DOHH2 (cell line): ENCODE data around the gene PHB1.
"Not testable (repeated sequence)": the region's sequence is repeated elsewhere in the genome, so short reads cannot be mapped to it uniquely, and the experiment has no call there.

ENCODE experiments used
- H3F3A ChIP-seq: fragments of 200-600 bp; sonication (generic), shearing (Covaris generic); 2 replicates; pipeline ENCODE4 v1.6.0; 2016; ENCODE audit warnings: antibody characterized with exemption, mild to moderate bottlenecking; ENCODE audit not compliant: control insufficient read depth, insufficient read depth
- H3K27ac ChIP-seq: fragments of 200-600 bp; sonication (generic); 2 replicates; pipeline ENCODE4 v1.5.1; 2014; ENCODE audit warnings: low read depth, mild to moderate bottlenecking, low read length, moderate library complexity
- H3K27me3 ChIP-seq: fragments of 200-600 bp; sonication (generic); 2 replicates; pipeline ENCODE4 v1.6.1; 2014; ENCODE audit warnings: mild to moderate bottlenecking, low read length, mixed read lengths; ENCODE audit not compliant: control insufficient read depth
- H3K36me3 ChIP-seq: fragments of 200-600 bp; sonication (generic); 2 replicates; pipeline ENCODE4 v1.6.1; 2014; ENCODE audit warnings: mild to moderate bottlenecking, low read length, moderate library complexity, mixed read lengths; ENCODE audit not compliant: control insufficient read depth
- H3K4me1 ChIP-seq: fragments of 200-600 bp; sonication (generic); 2 replicates; pipeline ENCODE4 v1.6.1; 2014; ENCODE audit warnings: mild to moderate bottlenecking, low read length, mixed read lengths; ENCODE audit not compliant: control insufficient read depth
- H3K4me2 ChIP-seq: fragments of 200-600 bp; sonication (generic); 2 replicates; pipeline ENCODE4 v1.6.0; 2014; ENCODE audit warnings: mild to moderate bottlenecking, low read length, moderate library complexity
- H3K4me3 ChIP-seq: fragments of 200-600 bp; sonication (generic); 2 replicates; pipeline ENCODE4 v1.5.1; 2014; ENCODE audit warnings: mild to moderate bottlenecking, low read length, mixed read lengths
- H3K79me2 ChIP-seq: fragments of 200-600 bp; sonication (generic); 2 replicates; pipeline ENCODE4 v1.6.1; 2014; ENCODE audit warnings: mild to moderate bottlenecking, low read length, mixed read lengths; ENCODE audit not compliant: control insufficient read depth
- H3K9me2 ChIP-seq: fragments of 200-600 bp; sonication (generic); replicated peaks from 2 replicates; pipeline ENCODE4 v1.6.1; 2014; ENCODE audit warnings: mild to moderate bottlenecking, low read length, mixed read lengths; ENCODE audit not compliant: control insufficient read depth
- H3K9me3 ChIP-seq: fragments of 200-600 bp; sonication (generic); 2 replicates; pipeline ENCODE4 v1.6.1; 2014; ENCODE audit warnings: antibody characterized with exemption, low read length, mixed read lengths; ENCODE audit not compliant: control insufficient read depth, insufficient read depth
- H4K20me1 ChIP-seq: fragments of 200-600 bp; sonication (generic); 2 replicates; pipeline ENCODE4 v1.6.0; 2014; ENCODE audit warnings: low read depth, mild to moderate bottlenecking, antibody characterized with exemption, low read length, moderate library complexity; ENCODE audit not compliant: control insufficient read depth, insufficient read depth
- EZH2phosphoT487 ChIP-seq: fragments of 200-600 bp; sonication (generic); IDR thresholded peaks from 2 replicates; pipeline ENCODE4 v1.6.1; 2017; ENCODE audit warnings: borderline replicate concordance, mild to moderate bottlenecking, antibody characterized with exemption, low read length, moderate library complexity, mixed read lengths
- TF ChIP-seq, protein P1 (sequence below): fragments of 200-600 bp; sonication (generic); IDR thresholded peaks from one replicate; pipeline ENCODE4 v1.5.1; 2014; ENCODE audit warnings: antibody characterized with exemption, mild to moderate bottlenecking, low read depth, low read length; ENCODE audit not compliant: poor library complexity, severe bottlenecking

PHB1 gene

DNA sequence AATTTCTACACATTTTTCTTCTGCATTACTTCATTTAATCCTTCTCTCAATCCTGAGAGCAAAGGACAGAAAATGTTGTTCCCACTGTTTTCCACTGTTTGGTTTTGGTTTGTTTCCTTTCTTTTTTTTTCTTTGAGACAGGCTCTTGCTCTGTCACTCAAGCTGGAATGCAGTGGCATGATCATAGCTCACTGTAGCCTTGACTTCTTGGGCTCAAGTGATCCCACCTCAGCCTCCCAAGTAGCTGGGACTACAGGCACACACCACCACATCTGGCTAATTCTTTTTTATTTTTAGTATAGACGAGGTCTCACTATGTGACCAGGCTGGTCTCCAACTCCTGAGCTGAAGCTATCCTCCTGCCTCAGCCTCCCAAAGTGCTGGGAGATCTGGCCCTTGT lies 45.6 kb downstream of the PHB1 start:
- H3K27ac ChIP-seq, result no peak overlapping the region
- H3K4me3 ChIP-seq, result no peak overlapping the region
- no peak for TF ChIP-seq EZH2phosphoT487
- TF ChIP-seq, protein P1, sequence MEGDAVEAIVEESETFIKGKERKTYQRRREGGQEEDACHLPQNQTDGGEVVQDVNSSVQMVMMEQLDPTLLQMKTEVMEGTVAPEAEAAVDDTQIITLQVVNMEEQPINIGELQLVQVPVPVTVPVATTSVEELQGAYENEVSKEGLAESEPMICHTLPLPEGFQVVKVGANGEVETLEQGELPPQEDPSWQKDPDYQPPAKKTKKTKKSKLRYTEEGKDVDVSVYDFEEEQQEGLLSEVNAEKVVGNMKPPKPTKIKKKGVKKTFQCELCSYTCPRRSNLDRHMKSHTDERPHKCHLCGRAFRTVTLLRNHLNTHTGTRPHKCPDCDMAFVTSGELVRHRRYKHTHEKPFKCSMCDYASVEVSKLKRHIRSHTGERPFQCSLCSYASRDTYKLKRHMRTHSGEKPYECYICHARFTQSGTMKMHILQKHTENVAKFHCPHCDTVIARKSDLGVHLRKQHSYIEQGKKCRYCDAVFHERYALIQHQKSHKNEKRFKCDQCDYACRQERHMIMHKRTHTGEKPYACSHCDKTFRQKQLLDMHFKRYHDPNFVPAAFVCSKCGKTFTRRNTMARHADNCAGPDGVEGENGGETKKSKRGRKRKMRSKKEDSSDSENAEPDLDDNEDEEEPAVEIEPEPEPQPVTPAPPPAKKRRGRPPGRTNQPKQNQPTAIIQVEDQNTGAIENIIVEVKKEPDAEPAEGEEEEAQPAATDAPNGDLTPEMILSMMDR, result no peak
- H4K20me1 ChIP-seq, result no peaks in the 10 kb centered on the region
- H3K9me2 ChIP-seq, result no peaks in the 10 kb centered on the region
- no peak overlapping the region for H3K4me2 ChIP-seq
- H3F3A ChIP-seq, result no peaks in the 10 kb centered on the region
- no peaks in the 10 kb centered on the region for H3K27me3 ChIP-seq
- H3K79me2 ChIP-seq, result no peaks in the 10 kb centered on the region
- H3K9me3 ChIP-seq, result no peaks in the 10 kb centered on the region
- no peaks in the 10 kb centered on the region for H3K4me1 ChIP-seq
- no peaks in the 10 kb centered on the region for H3K36me3 ChIP-seq

DNA sequence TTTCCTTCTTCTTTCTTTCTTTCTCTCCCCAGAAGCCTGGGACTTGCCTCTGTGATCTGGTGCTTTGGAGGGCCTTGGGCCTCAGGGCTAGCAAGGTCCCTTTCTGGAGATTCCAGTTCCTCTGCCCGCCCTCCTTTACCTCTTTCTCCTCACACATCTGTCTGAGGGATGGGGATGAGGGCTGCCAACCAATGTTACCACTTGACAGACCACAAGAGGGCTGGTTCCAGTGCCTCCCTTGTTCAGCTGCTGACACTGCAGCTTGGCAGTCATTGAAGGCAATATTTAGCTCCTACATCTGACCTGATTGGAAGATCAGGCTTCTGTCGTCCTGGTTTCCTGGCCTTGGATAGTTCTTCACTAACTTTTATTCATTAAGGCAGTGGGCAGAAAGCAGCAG lies 49.0 kb downstream of the PHB1 start:
- H3F3A ChIP-seq, result no peaks in the 10 kb centered on the region
- H3K27me3 ChIP-seq, result no peaks in the 10 kb centered on the region
- peaks cover 11% of the 10 kb centered on the region for H3K4me1 ChIP-seq
- no peak overlapping the region for H3K4me3 ChIP-seq
- H4K20me1 ChIP-seq, result peaks cover 4% of the 10 kb centered on the region; the same call in 1 of the 2 replicates
- no peak overlapping the region for H3K4me2 ChIP-seq
- no peaks in the 10 kb centered on the region for H3K9me2 ChIP-seq
- no peaks in the 10 kb centered on the region for H3K9me3 ChIP-seq
- 0 out of 2 replicates have a peak, but pooled peaks cover 2% of the 10 kb centered on the region for H3K36me3 ChIP-seq
- H3K79me2 ChIP-seq, result peaks cover 10% of the 10 kb centered on the region
- TF ChIP-seq, protein P1, result no peak
- TF ChIP-seq EZH2phosphoT487, result no peak
- H3K27ac ChIP-seq, result no peak overlapping the region

DNA sequence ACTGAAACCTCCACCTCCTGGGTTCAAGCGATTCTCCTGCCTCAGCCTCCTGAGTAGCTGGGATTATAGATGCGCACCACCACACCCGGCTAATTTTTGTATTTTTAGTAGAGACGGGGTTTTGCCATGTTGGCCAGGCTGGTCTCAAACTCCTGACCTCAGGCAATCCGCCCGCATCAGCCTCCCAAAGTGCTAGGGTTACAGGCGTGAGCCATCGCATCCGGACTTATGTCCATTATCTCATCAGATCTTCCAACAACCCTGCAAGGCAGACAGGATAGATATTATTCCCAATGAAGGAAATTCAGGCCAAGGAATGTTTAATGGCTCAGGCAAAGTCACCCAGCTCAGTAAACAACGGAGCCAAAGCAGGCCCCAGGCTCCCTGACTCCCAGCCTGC lies 49.6 kb downstream of the PHB1 start:
- not testable (repeated sequence) for H3F3A ChIP-seq, H3K27ac ChIP-seq, H4K20me1 ChIP-seq, H3K9me2 ChIP-seq, H3K27me3 ChIP-seq, H3K36me3 ChIP-seq, H3K9me3 ChIP-seq, H3K4me2 ChIP-seq, H3K4me3 ChIP-seq
- Histone ChIP-seq H3K4me1 (peaks cover 16% of the 10 kb centered on the region), H3K79me2 (peaks cover 15% of the 10 kb centered on the region)

DNA sequence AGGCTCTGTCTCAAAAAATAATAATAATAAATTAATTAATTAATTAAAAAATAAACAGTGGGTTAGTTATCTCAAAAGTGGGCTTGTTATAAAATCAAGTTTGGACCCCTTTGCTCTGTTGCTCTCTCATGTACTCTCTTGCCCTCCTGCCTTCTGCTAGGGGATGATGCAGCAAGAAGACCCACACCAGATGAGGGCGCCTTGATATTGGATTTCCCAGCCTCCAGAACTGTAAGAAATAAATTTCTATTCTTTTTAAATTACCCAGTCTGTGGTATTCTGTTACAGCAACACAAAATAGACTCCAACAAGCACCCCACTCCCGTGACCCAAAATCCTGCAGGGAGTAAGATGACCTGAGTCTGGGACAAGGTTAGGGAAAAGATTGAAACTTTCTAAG lies 50.6 kb downstream of the PHB1 start:
- H3K27ac ChIP-seq, result no peak overlapping the region
- TF ChIP-seq, protein P1, result no peak
- TF ChIP-seq EZH2phosphoT487, result no peak
- no peak overlapping the region for H3K4me2 ChIP-seq
- H4K20me1 ChIP-seq, result peaks cover 19% of the 10 kb centered on the region; the same call in 1 of the 2 replicates
- peaks cover 26% of the 10 kb centered on the region for H3K4me1 ChIP-seq
- peaks cover 25% of the 10 kb centered on the region for H3K79me2 ChIP-seq
- 0 out of 2 replicates have a peak, but pooled peaks cover 2% of the 10 kb centered on the region for H3F3A ChIP-seq
- no peaks in the 10 kb centered on the region for H3K9me2 ChIP-seq
- no peak overlapping the region for H3K4me3 ChIP-seq
- no peaks in the 10 kb centered on the region for H3K9me3 ChIP-seq
- peaks cover 12% of the 10 kb centered on the region; the same call in 1 of the 2 replicates for H3K36me3 ChIP-seq
- no peaks in the 10 kb centered on the region for H3K27me3 ChIP-seq
